Loucy (cell line): ENCODE results near the gene ATF7.

Experiments
- H2AFZ ChIP-seq: fragments of 200-600 bp; sonication (generic); 2 replicates; pipeline ENCODE4 v1.6.0; 2016; ENCODE audit warnings: antibody characterized with exemption, mild to moderate bottlenecking, low read length, moderate library complexity
- H3F3A ChIP-seq: fragments of 200-600 bp; 2 replicates; pipeline ENCODE4 v1.6.0; 2016; ENCODE audit warnings: antibody characterized with exemption, low read depth, mild to moderate bottlenecking
- H3K27me3 ChIP-seq: fragments of 200-600 bp; sonication (generic); 2 replicates; pipeline ENCODE4 v1.6.1; 2014; ENCODE audit warnings: low read length, mild to moderate bottlenecking; ENCODE audit not compliant: insufficient read depth, poor library complexity, severe bottlenecking
- H3K36me3 ChIP-seq: fragments of 200-600 bp; sonication (generic); 2 replicates; pipeline ENCODE4 v1.6.1; 2016; ENCODE audit warnings: low read length; ENCODE audit not compliant: insufficient read depth
- H3K4me1 ChIP-seq: fragments of 200-600 bp; sonication (generic); 2 replicates; pipeline ENCODE4 v1.5.1; 2014; ENCODE audit warnings: low read length, mild to moderate bottlenecking; ENCODE audit not compliant: insufficient read depth, poor library complexity, severe bottlenecking
- H3K4me2 ChIP-seq: fragments of 200-600 bp; sonication (generic); 2 replicates; pipeline ENCODE4 v1.6.0; 2014; ENCODE audit warnings: antibody characterized with exemption, low read length, low read depth, mild to moderate bottlenecking; ENCODE audit not compliant: poor library complexity, severe bottlenecking
- H3K4me3 ChIP-seq: fragments of 200-600 bp; sonication (generic); 2 replicates; pipeline ENCODE4 v1.5.1; 2014; ENCODE audit warnings: low read length, mild to moderate bottlenecking, mixed read lengths; ENCODE audit not compliant: poor library complexity, severe bottlenecking
- H3K79me2 ChIP-seq: fragments of 200-600 bp; sonication (generic); 2 replicates; pipeline ENCODE4 v1.6.1; 2014; ENCODE audit warnings: low read length; ENCODE audit not compliant: insufficient read depth
- H3K9ac ChIP-seq: fragments of 200-600 bp; sonication (generic); 2 replicates; pipeline ENCODE4 v1.6.0; 2014; ENCODE audit warnings: mild to moderate bottlenecking, low read depth, low read length, moderate library complexity; ENCODE audit not compliant: poor library complexity, severe bottlenecking
- H3K9me2 ChIP-seq: fragments of 200-600 bp; sonication (generic); replicated peaks from 2 replicates; pipeline ENCODE4 v1.6.1; 2016; ENCODE audit warnings: low read depth, low read length, mixed read lengths
- H3K9me3 ChIP-seq: fragments of 200-600 bp; sonication (generic); 2 replicates; pipeline ENCODE4 v1.6.1; 2014; ENCODE audit warnings: mild to moderate bottlenecking, antibody characterized with exemption, low read length, low read depth; ENCODE audit not compliant: insufficient read depth
- H4K20me1 ChIP-seq: fragments of 200-600 bp; sonication (generic); 2 replicates; pipeline ENCODE4 v1.6.0; 2014; ENCODE audit warnings: antibody characterized with exemption, low read length, mild to moderate bottlenecking; ENCODE audit not compliant: insufficient read depth, poor library complexity, severe bottlenecking
- EZH2phosphoT487 ChIP-seq: fragments of 200-600 bp; IDR thresholded peaks from 2 replicates; pipeline ENCODE4 v1.6.1; 2018; ENCODE audit warnings: antibody characterized with exemption, mild to moderate bottlenecking, moderate library complexity, borderline replicate concordance
- TF ChIP-seq, protein P1 (sequence below): fragments of 200-600 bp; sonication (generic); conservative IDR thresholded peaks from 2 replicates; pipeline ENCODE4 v1.5.1; 2014; ENCODE audit warnings: mild to moderate bottlenecking, antibody characterized with exemption, low read length

ATF7 gene

GRCh38 chr12:53585448-53586125 lies 40.6 kb downstream of the ATF7 start:
- Histone ChIP-seq H3K27me3 (no peaks in the 10 kb centered on the region), H3K9me3 (no peaks in the 10 kb centered on the region), H4K20me1 (no peaks in the 10 kb centered on the region), H3K36me3 (no peaks in the 10 kb centered on the region), H2AFZ (no peak overlapping the region), H3K4me3 (no peak overlapping the region), H3K9ac (no peak overlapping the region), H3K4me1 (peaks cover 14% of the 10 kb centered on the region), H3K79me2 (0 out of 2 replicates have a peak, but pooled peaks cover 3% of the 10 kb centered on the region), H3F3A (no peaks in the 10 kb centered on the region; the same call in 1 of the 2 replicates), H3K9me2 (no peaks in the 10 kb centered on the region), H3K4me2 (no peak overlapping the region)
- TF ChIP-seq, protein P1, sequence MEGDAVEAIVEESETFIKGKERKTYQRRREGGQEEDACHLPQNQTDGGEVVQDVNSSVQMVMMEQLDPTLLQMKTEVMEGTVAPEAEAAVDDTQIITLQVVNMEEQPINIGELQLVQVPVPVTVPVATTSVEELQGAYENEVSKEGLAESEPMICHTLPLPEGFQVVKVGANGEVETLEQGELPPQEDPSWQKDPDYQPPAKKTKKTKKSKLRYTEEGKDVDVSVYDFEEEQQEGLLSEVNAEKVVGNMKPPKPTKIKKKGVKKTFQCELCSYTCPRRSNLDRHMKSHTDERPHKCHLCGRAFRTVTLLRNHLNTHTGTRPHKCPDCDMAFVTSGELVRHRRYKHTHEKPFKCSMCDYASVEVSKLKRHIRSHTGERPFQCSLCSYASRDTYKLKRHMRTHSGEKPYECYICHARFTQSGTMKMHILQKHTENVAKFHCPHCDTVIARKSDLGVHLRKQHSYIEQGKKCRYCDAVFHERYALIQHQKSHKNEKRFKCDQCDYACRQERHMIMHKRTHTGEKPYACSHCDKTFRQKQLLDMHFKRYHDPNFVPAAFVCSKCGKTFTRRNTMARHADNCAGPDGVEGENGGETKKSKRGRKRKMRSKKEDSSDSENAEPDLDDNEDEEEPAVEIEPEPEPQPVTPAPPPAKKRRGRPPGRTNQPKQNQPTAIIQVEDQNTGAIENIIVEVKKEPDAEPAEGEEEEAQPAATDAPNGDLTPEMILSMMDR = no peak
- no peak for TF ChIP-seq EZH2phosphoT487

- peaks cover 4% of the 10 kb centered on the region for H3K4me1 ChIP-seq
- no peak overlapping the region for H3K4me2 ChIP-seq
- no peaks in the 10 kb centered on the region for H4K20me1 ChIP-seq
- no peaks in the 10 kb centered on the region for H3K9me3 ChIP-seq
- H3K79me2 ChIP-seq = 0 out of 2 replicates have a peak, but pooled peaks cover 3% of the 10 kb centered on the region
- H3K9ac ChIP-seq = no peak overlapping the region
- H3K36me3 ChIP-seq = no peaks in the 10 kb centered on the region
- H3K27me3 ChIP-seq = no peaks in the 10 kb centered on the region
- no peaks in the 10 kb centered on the region for H3F3A ChIP-seq
- no peak for TF ChIP-seq EZH2phosphoT487
- TF ChIP-seq, protein P1 = no peak
- no peaks in the 10 kb centered on the region for H3K9me2 ChIP-seq
- H3K4me3 ChIP-seq = no peak overlapping the region
- H2AFZ ChIP-seq = no peak overlapping the region
Measured at GRCh38 chr12:53579545-53579955, 46.6 kb downstream of the ATF7 start.

GRCh38 chr12:53578783-53579182 lies 47.4 kb downstream of the ATF7 start:
- no peaks in the 10 kb centered on the region for H3K27me3 ChIP-seq
- no peak overlapping the region for H3K9ac ChIP-seq
- no peaks in the 10 kb centered on the region for H3K9me2 ChIP-seq
- H3K4me2 ChIP-seq = no peak overlapping the region
- H4K20me1 ChIP-seq = no peaks in the 10 kb centered on the region
- no peak overlapping the region for H2AFZ ChIP-seq
- H3K4me3 ChIP-seq = no peak overlapping the region
- no peaks in the 10 kb centered on the region for H3K9me3 ChIP-seq
- 0 out of 2 replicates have a peak, but pooled peaks cover 10% of the 10 kb centered on the region for H3K79me2 ChIP-seq
- H3F3A ChIP-seq = no peaks in the 10 kb centered on the region
- no peak for TF ChIP-seq EZH2phosphoT487
- TF ChIP-seq, protein P1 = no peak
- H3K36me3 ChIP-seq = no peaks in the 10 kb centered on the region
- H3K4me1 ChIP-seq = peaks cover 4% of the 10 kb centered on the region
